ENCODE measurements around the gene PTDSS2.
"Not testable (repeated sequence)": the region's sequence is repeated elsewhere in the genome, so short reads cannot be mapped to it uniquely, and the experiment has no call there.

The PTDSS2 gene

DNA sequence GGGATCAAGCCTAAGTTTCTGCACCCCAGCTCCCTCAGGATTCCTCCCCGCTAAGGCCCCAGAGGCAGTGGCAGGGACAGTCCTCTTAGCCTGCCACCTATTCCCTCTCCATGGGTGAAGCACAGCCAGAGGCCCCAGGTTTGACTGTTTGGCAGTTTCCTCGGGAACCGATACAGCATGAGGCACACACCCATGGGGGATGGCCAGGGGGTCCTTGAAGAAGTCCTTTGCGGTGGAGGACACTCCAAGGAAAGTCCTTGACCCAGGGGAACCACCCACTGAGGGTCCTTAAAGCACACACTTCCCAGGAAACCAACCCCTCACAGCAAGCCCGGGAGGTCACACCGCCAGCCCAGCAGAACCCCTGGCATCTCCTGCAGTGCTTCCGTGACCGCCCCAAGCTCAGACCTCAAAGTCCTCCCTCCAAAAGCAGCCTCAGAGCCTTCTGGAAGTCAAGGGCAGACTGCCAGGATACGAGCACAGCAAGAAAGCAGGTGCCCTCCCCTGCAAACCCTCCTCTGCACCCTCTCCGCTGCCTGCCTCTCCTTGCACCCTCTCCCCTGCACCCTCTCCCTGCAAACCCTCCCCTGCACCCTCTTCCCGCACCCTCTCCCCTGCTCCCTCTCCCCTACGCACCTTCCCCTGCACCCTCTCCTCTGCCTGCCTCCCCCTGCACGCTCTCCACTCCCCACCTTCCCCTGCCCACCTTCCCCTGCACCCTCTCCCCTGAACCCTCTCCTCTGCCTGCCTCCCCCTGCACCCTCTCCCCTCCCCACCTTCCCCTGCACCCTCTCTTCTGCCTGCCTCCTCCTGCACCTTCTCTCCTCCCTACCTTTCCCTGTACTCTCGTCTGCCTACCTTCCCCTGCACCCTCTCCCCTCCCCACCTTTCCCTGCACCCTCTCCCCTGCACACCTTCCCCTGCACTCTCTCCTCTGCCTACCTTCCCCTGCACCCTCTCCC is 36.7 kb upstream of the PTDSS2 start:
- DNase-seq (ENCODE audit: low spot score): no peak

DNA sequence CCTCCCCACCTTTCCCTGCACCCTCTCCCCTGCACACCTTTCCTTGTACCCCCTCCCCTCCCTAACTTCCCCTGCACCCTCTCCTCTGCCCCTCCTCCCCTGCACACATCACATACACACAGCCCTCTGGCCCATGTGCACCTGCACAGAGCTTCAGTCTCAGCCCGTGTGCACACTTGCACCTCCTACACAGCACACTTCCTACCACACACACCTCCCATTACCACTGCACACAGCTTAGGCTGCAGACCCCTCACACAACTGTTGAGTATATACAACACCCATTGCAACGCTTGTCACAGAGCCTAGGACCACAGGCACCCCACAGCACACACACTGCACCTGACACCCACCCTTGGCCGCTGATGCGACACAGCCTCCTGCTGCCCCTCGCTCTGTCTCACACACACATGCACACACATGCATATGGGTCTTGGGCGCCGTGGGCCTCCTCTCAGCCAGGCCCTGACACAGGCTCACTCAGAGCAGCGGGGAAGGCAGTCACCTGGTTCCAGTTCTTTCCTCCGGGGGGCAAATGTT is 35.7 kb upstream of the PTDSS2 start:
- no peak for DNase-seq (ENCODE audit: low spot score)

DNA sequence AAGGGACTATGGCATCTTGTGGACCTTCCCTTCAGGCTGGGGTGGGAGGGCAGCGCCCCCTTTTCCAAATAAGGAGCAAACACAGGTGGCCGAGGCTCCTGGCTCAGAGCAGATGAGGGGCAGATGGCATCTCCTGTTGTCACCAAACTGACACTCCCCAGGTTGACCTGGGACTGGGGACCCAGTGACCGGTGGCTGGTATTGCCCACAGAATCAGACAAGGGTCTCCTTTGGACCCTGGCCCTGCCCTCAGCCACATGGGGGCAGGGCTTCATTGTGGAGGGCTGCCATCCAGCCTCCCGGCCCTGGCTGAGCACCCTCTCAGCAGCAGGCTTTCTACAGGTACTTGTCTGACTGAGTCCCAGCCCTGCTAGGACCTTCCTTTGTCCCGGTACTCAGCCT is 34.4 kb upstream of the PTDSS2 start:
- DNase-seq (ENCODE audit: low spot score): no peak

DNA sequence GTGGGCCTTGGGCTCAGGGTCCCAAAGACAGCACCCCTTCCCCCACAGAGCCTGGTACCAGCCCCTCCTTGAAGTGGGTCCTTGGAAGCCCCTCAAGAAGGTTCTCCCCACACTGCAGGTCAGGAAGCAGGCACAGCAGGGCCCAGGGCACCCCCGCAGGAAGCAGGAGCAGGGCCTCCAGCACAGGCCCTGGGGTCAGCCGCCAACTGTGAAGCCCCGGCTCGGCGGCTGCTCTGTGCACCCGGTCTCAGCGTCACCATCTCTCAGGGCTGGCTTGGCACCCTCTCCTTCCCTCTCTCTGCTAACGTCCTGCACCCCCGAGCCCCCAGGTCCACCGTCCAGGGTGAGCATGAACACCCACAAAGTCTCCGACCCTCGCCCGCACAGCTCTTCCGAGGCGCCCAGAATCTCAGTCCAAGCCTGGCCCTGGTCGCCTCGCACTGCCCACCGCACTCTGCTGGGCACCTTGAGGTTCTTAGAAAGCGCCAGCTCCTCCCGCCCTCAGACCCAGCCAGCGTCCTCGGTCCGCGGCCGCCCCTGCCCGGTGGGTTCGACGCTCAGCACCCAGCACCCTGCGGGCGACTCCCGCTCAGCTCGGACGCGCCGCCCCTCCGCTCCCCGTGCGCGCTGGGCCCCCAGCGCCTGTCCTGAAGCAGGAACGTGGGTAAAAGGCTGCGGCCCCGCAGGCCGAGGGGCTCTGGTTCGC is 33.9 kb upstream of the PTDSS2 start:
- DNase-seq (ENCODE audit: low spot score): no peak

DNA sequence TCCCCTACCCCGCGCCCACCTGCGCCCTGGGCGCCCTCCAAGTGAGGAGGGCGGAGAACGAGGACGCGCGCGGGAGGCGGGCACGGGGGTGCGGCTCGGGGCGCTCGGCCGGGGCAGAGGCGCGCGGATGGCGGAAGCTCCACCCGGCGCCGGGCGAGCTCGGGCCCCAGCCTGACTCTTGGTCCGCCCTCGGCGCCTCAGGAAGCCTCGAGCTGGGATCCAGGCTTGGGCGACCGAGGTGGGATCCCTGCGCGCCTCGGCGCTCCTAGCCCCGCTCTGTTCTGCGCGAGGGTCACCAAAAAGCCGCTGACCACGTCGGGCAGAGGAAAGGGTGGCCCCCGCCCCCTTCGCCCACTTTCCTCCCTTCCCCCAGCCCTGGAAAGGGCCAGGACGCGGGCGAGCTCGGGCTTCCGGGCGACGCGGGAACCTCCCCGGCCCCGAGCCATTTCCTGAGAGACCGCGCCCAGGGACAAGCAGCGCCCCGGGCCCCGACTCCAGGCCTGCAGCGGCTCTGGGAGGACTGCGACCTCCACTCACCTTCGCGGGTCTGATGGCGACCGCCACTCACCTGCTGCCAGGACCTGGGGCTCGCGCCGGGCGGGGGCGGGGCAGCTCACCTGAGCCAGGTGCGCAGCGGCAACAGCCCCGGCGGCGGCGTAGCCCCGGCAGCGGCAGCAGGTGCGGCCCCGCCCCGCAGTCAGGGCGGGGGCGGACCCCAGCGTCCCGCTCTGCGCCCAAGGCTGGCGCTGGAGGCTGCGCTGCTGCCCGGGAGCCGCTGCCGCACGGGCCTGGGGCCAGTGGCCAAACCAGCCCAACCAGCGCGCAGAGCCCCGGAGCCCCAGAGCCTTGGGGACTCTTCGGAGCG is 33.1 kb upstream of the PTDSS2 start:
- peak; percentile 69 for DNase-seq (ENCODE audit: low spot score)

DNA sequence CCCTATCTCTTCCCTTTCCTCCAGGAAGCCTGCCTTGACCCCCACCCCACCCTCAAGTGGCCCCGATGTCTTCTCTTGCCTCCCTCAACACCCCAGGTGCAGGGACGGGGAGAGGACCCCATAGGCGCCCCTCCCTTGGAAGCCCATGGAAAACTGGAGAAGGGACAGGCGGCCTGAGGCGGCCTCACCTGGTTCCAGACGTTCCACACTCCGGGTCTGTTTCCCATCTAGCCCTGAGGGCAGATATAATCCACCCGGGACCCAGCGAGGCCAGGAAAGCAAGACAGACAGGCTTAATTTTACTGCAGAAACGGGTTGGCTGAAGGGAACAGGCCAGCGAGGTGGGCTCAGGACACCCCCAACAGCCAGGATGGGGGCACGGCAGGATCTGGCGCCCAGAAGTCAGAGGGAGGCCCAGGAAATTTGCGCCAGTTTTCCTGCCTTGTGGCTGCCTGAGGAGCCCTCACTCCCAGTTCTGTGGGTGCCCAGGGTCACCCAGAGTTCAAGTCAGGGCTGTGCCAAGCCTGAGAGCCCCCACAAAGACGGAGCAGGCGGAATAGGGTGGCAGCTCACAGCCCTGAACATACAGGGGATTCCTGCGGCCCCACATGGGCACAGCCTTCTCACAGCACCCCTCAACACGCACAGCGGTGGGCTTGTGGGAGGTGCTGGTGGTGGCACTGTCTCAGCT is 32.3 kb upstream of the PTDSS2 start:
- no peak for DNase-seq (ENCODE audit: low spot score)

DNA sequence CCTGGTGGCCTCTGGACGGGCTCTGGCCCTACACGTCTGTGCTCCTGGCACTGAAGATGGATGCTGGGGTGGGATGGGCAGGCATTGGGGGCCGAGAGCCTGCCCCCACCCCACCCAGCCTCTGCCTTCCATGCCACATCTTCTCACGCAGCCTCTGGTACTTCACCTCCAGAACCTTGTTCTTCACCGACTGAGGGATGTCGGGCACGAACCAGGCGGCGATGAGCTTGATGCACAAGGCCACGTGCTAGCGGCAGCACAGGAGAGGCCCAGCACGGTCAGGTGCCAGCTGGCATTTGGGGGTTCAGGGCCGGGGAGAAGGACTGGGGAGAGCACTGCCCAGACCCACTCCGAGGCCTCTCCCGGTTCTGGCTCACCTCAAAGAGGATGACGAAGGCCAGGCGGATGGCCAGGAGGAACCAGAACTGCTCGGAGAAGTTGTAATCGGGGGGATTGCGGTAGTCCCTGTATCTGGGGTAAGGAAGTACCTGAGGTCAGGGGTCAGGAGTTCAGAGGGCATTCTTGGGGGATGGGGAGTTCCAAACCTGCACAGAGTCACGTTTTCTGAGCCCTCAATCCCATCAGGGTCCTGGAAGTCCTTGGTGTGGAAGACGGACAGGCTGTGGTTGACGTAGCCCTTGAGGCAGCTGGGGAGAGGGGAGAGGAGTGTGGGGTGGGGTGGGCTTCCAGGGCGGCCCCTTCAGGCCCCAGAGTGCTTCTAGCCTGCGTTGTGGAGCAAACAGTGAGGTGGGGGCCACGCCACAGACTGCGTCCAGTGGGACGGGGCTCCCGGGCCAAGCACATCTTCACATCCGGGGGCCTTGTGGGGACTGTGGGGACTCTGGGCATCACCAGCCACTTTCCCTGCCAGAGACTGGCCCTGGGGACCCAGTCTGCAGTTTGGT is 31.5 kb upstream of the PTDSS2 start:
- DNase-seq (ENCODE audit: low spot score): no peak

DNA sequence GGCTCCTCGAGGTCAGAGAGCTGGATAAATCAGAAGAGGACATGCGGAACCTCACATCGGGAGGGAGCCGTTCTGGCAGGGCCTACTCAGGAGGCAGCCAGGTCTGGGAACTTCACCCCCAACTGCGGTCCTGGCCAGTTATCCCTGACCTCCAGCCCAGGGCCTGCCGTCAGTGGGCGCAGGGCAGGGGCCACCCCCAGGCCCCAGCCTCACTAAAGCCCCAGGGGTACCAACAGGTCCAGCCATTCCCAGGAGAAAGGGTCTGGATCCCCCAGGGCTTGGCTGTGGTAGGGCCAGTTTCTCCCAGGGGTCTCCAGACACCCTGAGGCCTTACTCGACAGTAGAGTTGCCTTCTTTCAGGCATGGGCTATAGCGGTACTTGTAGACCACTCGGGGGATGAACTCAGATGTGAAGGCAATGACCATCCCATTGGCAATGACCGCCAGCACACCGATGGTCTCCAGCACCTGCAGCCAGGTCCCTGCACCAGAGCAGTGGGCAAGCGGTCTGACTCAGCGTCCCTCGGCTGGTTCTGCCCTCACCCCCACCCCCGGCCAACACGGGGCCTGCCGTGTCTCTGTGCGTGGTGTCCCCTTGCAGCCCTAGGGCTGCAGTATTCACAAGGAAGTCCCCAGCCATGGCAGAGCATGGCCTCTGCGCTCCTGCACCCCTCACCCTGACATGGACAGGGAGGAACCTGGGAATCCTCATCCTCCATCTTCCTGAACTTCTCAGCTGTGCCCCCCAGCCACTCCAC is 30.7 kb upstream of the PTDSS2 start:
- no peak for DNase-seq (ENCODE audit: low spot score)

DNA sequence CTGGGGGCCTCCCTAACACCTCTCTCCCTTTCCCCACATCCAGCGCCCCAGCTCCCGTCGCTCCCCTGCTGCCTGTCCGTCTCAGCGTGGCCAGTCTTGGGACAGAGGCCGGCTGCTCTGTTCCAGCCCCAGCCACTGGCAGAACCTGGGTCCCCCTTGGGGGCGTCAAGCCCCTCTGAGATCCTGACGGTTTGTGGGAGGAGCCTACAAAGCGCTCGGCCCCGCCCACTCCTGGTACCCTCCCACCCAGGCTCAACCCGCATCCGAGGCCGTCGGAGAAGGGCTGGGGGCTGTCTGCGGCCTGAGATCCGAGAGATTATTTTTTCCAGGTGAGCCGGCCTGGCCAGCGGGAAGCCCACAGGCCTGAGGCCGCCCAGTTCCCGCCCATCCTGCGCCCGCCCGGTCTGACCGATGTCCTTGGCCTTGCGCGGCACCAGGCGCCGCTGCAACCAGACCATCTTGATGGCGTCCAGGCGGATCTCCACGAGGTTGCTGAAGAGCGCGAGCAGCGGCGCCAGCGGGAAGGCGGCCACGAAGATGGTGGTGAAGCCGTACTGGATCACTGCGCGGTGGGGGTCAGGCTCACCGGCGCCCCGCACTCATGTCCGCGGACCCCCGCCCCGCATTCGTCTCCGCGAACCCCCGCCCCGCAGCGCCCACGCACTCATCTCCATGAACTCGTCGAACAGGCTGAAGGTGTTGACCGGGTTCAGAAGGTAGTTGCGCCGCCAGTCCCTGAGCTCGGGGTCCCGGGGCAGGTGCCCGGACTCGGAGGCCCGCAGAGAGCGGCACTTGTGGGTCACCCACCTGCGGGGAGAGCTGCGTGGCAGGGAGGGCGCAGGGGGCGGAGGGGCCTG is 29.8 kb upstream of the PTDSS2 start:
- DNase-seq (ENCODE audit: low spot score): no peak

DNA sequence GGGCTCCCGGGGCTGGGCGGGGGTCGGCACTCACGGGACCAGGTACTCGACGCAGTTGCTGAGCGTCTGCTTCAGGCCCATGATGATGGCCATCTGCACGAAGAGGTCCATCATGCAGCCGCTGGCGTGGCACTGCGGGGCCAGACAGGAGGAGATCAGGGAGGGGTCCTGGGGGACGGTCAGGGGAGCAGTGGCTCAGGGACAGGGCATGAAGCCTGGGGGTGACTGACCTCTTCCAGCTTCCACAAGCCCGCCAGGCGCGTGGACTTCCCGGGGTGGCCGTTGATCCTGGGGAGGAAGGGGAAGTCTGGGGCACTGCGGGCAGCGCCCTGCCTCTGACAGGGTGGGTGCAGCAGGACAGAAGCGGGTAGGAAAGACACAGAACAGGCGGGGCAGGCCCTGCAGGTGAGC is 29.2 kb upstream of the PTDSS2 start:
- DNase-seq (ENCODE audit: low spot score): no peak

DNA sequence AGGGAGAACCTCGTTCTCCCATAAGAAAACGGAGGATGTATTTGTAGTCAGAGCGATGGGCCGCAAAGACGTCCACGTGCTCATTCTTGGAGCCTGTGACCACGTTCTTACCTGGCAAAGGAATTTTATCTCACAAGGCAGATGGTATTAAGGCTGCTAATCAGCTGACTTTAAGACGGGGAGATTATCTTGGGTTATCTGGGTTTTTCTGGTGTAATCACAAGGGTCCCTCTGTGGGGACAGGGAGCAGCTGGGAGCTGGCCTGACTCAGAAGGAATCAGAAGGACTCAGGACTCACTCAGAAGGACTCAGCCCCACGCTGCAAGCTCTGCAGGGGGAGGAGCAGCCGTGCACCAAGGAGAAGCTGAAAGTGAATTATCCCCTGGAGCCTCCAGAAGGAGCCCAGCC is 27.8 kb upstream of the PTDSS2 start:
- no peak for DNase-seq (ENCODE audit: low spot score)

DNA sequence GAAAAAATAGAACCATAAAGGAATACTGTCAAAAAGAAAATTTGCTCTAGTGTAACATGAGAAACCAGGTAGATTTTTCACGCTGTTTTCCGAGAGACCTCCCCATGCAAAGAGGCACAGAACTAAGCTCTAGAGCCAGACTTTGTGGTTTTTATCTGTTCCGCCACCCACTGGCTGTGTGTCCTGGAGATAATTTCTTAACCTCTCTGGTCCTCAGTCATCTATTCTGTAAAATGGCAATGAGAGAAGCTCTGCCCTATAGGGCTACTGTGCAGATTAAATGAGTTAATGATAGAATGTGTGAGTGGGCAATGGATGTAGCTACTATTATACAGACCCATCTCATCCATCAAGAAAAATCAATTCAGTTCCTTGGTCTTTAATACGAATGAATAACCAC is 25.8 kb upstream of the PTDSS2 start:
- no peak for DNase-seq (ENCODE audit: low spot score)

DNA sequence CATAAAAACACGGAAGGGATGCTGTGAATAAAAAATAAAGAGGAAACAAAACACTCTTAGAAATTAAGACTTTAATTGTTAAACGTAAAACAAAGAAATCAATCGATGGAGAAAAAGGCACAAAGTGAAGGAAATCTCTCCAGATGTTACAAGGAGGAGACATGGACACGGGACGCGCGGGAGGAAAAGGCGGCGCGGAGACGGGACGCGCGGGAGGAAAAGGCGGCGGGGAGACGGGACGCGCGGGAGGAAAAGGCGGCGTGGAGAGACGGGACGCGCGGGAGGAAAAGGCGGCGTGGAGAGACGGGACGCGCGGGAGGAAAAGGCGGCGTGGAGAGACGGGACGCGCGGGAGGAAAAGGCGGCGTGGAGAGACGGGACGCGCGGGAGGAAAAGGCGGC is 25.3 kb upstream of the PTDSS2 start:
- not testable (repeated sequence) for DNase-seq (ENCODE audit: low spot score)

DNA sequence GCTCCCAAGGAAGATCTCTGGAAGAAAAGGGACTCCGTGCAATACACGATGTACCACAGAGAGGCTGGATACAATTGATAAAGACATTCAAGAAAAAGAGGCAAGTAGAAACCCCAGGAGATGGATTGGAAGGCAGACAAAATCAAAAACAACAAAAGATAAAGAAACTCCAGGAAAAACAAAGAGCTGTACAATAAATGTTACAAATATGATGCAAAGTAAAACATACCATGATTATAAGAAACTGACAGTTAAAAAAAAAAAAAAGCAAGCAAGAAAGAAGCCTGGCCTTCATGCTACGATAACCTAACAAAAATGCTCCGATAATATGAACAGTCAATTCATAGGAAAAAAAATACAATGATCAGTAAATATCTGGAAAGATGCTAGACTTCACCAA is 24.8 kb upstream of the PTDSS2 start:
- DNase-seq (ENCODE audit: low spot score): no peak

DNA sequence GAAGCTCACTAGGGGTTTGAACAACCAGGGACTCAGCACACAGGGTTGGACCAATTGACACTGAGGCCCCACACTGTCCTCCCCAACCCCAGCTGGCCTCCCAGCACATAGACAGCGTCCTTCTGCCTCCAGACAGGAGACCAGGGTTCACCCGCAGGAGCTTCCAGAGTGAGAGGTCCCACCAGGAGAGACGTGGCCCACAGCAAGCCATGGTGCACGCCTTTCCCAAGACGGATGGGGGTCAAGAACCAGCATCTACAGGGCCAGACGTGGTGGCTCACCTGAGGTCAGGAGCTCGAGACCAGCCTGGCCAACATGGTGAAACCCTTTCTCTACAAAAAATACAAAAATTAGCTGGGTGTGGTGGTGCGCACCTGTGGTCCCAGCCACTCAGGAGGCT is 23.2 kb upstream of the PTDSS2 start:
- DNase-seq (ENCODE audit: low spot score): no peak

DNA sequence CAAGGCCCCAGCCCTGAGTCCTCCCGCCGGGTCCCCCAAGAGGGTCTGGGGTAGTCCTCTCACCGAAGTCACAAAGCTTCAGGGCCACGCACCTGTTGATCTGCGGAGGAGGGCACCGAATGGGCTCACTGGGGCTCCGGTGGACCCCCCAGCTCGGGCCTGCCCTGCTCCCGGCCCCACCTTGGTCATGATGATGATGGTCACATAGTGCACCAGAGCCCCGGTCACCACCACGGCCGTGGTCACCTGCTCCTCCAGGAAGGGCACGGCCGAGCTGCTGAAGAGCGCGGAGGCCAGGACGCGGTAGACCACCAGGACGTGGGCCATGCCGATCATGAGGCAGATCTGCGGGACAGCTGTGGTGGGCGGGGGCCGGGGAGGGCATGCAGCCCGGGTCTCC is 21.8 kb upstream of the PTDSS2 start:
- DNase-seq (ENCODE audit: low spot score): no peak

DNA sequence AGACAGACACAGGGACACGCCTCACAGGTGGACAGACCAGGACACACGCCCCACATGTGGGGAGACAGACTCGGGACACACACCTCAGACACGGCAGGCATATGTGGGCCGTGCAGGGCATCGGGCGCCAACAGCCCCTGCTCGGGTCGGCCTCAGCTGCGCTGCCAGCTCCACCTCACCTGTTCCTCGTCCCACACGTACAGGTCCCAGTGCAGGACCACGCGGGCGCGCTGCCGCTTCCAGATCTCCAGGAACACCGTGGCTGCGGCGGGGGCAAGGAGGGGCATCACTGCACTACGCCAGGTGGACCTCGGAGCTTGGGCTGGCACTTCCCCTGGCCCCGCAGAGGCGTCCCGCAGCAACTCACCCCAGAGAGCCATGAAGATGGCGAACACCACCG is 20.7 kb upstream of the PTDSS2 start:
- DNase-seq (ENCODE audit: low spot score): no peak

DNA sequence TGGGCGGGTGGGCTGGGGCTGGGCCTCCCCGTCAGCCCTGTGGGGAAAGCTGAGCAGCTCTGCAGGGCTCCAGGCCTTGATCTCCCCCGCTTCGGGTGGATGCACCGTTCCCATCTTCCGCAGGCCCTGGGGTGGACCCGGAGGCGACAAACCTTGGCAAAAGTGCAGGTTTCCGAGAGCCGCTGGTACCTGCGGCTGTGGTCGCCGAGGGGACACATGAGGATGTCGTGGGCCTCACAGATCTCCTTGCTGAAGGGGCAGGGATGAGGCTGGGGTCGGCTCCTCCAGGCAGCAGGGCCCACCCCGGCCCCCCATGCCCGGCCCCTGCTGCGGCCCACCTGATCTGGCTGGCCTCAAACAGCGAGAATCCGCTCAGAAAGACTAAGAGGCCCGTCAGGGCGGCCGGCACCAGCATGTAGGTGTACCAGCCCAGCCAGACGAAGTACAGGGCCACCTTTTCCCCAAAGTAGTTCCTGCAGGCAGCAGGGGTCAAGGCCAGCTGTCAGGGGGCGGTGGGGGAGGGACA is 20.1 kb upstream of the PTDSS2 start:
- DNase-seq (ENCODE audit: low spot score): no peak

DNA sequence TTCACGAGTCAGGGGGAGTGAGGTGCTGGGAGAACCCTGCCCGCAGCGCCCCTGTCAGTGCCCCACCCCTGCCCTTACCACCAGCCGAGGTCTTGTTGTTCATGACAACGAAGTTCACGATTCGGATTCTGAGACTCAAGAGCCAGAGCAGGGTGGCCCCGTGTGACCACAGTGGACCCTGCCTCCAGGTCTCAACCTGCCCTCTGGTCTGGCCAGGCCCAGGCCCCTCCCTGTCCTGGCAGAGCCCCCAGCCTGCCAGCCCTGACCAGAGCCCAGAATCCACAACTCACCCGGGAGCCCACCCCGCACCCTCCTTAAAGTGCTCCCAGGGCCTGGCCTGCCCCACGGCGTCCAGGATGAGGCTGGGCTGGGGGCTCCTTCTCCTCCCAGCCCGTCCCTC is 18.2 kb upstream of the PTDSS2 start:
- no peak for DNase-seq (ENCODE audit: low spot score)

Data from LoVo (cell line).